LNCAP (cell line): Measurements from ENCODE around the gene SLC2A13.
A peak's percentile ranks its signal among the peaks of the same experiment; 100 is the strongest.

ENCODE experiments used
- CTCF ChIP-seq: fragments of 450-650 bp; IDR thresholded peaks from 2 replicates; pipeline ENCODE4 v1.5.1; 2017; ENCODE audit warnings: mild to moderate bottlenecking

The SLC2A13 gene

GRCh38 chr12:40105515-40106201, at the start of gene SLC2A13:
Gene SLC2A13, minus strand, starts transcription at chr12:40106081. Its CDS starts 273 bp downstream, at chr12:40105808.
- TF ChIP-seq CTCF, result no peak

- TF ChIP-seq CTCF, result no peak
These were observed 48.5 kb upstream of the SLC2A13 start for GRCh38 chr12:40154381-40154780.

- TF ChIP-seq CTCF, result no peak
These were observed 47.6 kb upstream of the SLC2A13 start for GRCh38 chr12:40153432-40153831.

- peak; percentile 85 for TF ChIP-seq CTCF
These were observed 47.0 kb upstream of the SLC2A13 start for GRCh38 chr12:40152783-40153383.

GRCh38 chr12:40149673-40150260, 43.9 kb upstream of the SLC2A13 start:
- TF ChIP-seq CTCF, result no peak

- no peak for TF ChIP-seq CTCF
These were observed 41.2 kb upstream of the SLC2A13 start for GRCh38 chr12:40146800-40147797.

- TF ChIP-seq CTCF, result no peak
These were observed 40.0 kb upstream of the SLC2A13 start for GRCh38 chr12:40145896-40146295.
